Epidermal melanocyte (primary cell): Measurements from ENCODE around the gene CLECL1.
"Not testable (repeated sequence)": the region's sequence is repeated elsewhere in the genome, so short reads cannot be mapped to it uniquely, and the experiment has no call there.

ENCODE experiments used
- DNase-seq: peaks from one replicate; pipeline ENCODE4 v3.0.0; 2011; ENCODE audit warnings: low spot score; ENCODE audit not compliant: insufficient read length

CLECL1 gene

DNA sequence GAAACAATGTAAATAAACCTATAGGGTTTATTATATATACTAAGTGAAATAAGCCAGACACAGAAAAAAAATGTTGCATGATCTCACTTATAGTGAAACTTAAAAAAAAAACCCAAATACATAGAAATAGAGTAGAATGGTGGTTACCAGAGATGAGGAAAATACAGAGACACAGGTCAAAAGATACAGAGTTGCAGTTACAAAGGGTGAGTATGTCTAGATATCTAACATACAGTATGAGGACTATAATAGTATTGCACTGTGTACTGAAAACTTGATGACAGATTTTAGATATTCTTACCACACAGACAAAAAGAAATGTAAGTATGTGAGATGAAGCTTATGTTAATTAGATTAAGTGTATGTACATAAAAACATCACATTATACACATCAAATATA lies 35.3 kb downstream of the CLECL1 start:
- DNase-seq, result no peak

DNA sequence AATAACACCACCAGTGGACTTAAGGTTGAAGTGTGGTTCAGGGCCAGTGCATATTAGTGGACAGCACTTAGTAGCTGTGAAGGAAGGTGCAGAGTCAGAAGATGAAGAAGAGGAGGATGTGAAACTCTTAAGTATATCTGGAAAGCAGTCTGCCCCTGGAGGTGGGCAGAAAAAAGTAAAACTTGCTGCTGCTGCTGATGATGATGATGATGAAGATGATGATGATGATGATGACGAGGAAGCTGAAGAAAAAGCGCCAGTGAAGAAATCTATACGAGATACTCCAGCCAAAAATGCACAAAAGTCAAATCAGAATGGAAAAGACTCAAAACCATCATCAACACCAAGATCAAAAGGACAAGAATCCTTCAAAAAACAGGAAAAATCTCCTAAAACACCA lies 37.2 kb downstream of the CLECL1 start:
- not testable (repeated sequence) for DNase-seq

DNA sequence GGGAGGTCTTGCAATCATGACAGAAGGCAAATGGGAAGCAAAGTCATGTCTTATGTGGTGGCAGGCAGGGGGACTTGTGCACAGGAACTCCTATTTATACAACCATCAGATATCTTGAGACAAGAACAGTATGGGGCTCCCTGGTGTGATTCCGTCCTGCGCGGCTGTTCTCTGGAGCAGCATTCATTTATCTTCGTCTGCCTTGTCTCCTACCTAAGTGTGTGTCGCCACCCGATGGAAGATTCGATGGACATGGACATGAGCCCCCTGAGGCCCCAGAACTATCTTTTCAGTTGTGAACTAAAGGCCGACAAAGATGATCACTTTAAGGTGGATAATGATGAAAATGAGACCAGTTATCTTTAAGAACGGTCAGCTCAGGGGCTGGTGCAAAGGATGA lies 37.7 kb downstream of the CLECL1 start:
- DNase-seq, result not testable (repeated sequence)

DNA sequence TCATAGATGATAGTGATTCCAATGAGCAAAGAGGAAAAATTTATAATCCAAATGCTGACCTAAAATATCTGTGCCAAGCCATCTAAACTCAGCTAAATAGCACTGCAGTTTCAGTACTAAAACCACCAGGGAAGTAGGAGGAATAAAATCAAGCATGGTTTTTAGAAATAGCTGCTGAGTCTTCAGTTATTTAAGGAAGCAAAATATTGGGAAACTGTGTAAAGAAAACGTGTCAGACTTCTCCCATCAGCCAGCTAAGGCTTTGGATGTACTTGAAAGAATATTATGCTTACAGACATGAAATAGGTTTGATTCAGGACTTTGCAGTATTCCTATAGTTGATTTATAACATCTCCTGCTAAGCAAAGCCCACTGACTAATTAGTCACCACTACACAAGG lies 38.7 kb downstream of the CLECL1 start:
- no peak for DNase-seq

DNA sequence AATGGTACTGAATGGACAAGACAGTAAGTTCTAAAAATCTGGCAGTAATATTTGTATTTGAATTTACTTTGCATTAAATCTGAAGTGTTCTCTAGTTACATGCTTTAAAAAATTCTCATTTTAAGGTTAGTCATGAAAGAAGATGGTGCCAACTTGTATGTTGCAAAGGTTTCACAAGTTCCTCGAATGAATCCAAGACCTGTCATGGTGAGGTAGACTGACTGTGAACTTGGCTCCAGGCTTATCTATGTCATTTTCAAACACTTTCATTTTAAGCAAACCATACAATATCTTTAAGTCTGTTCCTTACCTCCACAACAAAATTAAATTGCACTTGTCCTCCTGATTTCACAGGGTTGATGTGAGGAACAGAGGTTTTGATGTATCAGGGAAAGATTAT lies 40.0 kb downstream of the CLECL1 start:
- no peak for DNase-seq

DNA sequence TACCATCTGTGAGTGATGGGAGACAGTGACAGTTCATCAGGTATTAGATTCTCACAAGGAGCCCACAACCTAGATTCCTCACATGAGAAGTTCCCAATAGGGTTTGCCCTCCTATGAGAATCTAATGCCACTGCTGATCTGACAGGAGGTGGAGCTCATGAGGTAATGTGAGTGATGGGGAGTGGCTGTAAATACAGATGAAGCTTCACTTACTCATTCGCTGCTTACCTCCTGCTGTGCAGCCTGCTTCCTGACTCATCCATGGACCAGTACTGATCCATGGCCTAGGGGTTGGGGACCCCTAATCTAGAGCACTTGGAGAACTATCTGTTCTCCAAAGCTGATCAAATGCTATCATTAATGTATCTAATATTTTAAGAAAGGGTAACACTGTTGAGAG lies 45.7 kb downstream of the CLECL1 start:
- no peak for DNase-seq

DNA sequence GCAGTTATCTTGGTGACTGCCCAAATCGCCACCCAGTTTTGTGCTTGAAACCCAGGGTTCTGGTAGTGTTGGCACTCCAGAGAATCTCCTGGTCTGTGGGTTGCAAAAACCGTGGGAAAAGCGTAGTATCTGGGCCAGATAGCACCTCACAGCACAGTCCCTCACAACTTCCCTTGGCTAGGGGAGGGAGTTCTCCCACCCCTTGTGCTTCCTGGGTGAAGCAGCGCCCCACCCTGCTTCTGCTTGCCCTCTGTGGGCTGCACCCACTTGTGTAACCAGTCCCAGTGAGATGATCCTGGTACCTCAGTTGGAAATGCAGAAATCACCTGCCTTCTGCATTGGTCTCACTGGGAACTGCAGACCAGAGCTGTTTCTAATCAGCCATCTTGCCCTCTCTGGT lies 47.0 kb downstream of the CLECL1 start:
- no peak for DNase-seq

DNA sequence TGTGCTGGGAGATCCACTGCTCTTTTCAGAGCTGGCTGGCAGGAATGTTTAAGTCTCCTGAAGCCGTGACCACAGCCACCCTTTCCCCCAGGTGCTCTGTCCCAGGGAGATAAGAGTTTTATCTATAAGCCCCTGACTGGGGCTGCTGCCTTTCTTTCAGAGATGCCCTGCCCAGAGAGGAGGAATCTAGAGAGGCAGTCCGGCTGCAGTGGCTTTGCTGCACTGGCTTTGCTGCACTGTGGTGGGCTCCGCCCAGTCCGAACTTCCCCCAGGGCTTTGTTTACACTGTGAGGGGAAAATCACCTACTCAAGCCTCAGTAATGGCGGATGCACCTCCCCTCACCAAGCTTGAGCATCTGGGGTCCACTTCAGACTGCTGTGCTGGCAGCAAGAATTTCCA lies 47.5 kb downstream of the CLECL1 start:
- not testable (repeated sequence) for DNase-seq

DNA sequence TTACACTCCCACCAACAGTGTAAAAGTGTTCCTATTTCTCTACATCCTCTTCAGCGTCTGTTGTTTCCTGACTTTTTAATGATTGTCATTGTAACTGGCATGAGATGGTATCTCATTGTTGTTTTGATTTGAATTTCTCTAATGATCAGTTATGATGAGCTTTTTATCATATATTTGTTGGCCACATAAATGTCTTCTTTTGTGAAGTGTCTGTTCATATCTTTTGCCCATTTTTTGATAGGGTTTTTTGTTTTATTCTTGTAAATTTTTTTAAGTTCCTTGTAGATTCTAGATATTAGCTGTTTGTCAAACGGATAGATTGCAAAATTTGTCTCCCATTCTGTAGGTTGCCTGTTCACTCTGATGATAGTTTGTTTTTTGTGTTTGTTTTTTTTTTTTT lies 49.9 kb downstream of the CLECL1 start:
- not testable (repeated sequence) for DNase-seq

DNA sequence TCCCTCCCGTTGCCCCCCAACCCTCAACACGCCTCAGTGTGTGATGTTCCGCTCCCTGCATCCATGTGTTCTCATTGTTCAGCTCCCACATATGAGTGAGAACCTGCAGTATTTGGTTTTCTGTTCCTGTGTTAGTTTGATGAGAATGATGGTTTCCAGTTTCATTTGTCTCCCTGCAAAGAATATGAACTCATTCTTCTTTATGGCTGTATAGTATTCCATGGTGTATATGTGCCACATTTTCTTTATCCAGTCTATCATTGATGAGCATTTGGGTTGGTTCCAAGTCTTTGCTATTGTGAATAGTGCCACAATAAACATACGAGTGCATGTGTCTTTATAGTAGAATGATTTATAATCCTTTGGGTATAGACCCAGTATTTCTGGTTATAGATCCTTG lies 50.4 kb downstream of the CLECL1 start:
- DNase-seq, result not testable (repeated sequence)

DNA sequence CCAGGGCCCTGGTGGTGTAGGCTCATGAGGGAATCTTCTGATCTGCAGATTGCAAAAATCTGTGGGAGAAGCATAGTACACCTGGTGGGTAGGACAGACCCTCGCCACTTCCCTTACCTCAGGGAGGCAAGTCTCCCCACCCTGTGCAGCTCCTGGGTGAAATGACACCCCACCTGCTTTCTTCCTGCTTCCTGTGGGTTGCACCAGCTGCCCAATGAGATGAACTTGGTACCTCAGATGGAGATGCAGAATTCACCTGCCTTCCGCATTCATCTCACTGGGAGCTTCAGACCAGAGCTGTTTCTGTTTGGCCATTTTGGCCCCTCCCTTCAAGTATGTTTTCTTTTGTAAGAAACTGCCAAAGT lies 58.7 kb downstream of the CLECL1 start:
- DNase-seq, result no peak

DNA sequence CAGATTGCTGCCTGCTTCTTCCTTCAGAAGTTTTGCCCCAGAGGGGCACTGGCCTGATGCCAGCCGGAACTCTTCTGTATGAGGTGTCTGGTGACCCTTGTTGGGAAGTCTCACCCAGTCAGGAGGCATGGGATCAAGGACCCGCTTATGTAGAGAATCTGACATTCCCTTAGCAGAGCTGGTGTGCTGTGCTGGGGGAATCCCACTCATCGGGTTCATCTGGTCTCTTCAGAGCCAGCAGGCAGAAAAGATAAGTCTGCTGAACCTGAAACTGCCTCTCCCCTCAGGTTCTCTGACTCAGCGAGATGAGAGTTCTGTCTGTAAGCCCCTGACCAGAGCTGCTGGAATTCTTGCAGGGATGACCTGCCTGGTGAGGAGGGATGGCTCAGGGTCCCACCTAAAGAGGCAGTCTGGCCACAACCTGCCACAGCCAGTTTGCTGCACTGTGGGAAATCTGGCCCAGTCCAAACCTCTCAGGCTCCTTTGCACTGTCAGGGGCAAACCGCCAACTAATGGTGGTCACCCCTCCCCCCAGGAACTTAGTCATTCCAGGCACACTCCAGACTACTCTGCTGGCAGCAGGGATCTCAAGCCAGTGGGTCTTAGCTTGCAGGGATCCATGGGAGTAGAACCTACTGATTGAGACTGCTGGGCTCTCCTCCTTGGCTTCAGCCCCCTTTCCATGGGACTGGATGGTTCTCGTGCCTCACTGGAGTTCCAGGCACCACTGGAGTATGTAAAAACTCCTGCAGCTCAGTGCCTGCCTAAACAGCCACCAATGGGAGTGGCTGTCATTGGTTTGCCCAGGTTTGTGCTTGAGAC lies 59.3 kb downstream of the CLECL1 start:
- no peak for DNase-seq
